Measurements from ENCODE around the gene PLEKHA4.

DNA sequence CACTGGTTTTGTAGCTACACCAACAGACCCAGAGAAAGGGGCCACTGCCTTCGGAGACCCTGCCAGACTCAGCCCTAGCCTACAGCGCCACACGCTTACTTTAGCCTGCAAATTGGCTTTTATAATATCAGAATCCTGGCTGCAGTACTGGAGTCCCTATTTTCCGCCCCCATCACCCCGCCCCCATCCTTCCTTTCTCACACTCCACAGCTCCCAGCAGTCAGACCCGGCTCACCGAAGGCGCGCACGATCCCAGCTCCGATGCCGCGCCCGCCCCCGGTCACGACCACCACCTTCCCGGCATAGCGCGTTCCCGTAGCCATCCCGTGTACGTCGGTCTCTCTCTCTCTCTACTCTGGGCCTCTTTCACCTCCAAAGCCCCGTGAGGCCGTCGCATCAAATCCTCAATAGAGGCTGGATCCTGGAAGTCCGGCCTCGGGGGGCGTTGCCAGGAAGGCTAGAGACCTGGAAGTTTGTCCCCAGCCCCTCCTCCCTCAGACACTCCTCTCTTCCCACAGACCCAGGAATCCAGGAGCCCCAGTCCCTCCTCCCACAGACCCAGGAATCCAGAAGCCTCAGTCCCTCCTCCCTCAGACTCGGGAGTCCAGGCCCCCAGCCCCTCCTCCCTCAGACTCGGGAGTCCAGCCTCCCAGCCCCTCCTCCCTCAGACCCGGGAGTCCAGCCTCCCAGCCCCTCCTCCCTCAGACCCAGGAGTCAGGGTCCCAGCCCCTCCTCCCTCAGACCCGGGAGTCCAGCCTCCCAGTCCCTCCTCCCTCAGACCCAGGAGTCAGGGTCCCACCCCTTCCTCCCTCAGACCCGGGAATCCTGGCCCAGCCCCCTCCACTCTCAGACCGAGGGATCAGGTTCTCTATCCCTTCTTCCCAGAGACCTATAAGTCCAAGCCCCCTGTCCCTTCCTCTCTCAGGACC lies 32.1 kb downstream of the PLEKHA4 start, which contains the start of gene HSD17B14:
- TF ChIP-seq GABPA (IDR thresholded peaks at IDR 0.05 in 1 of 2, conservative IDR thresholded peaks at IDR 0.05 in 1 of 2) (no peak), EGR1 (IDR thresholded peaks at IDR 0.05; ENCODE audit: low read depth in 2 of 2) (no peak), MAX (IDR thresholded peaks at IDR 0.05) (no peak), CTCF (IDR thresholded peaks at IDR 0.05; ENCODE audit: low read depth, low read length, missing input control) (no peak), NR2F2 (IDR thresholded peaks at IDR 0.05) (no peak), ZBTB33 (IDR thresholded peaks at IDR 0.05) (no peak)

Measured in liver (tissue), 3 donors.